Ecto neural progenitor cell (in vitro differentiated cells): ENCODE results near the gene ZNF445.
"Not testable (repeated sequence)": the region's sequence is repeated elsewhere in the genome, so short reads cannot be mapped to it uniquely, and the experiment has no call there.

Experiments used
- DNase-seq: peaks from one replicate; pipeline ENCODE4 v3.0.0-alpha.2; 2018; ENCODE audit warnings: low spot score

ZNF445 gene

GRCh38 chr3:44434834-44435510 lies 42.5 kb downstream of the ZNF445 start:
- no peak for DNase-seq

- DNase-seq = no peak
Observed at GRCh38 chr3:44430466-44430865, 47.0 kb downstream of the ZNF445 start.

GRCh38 chr3:44429459-44429858 lies 48.0 kb downstream of the ZNF445 start:
- DNase-seq = no peak

- no peak for DNase-seq
Observed at GRCh38 chr3:44428910-44429309, 48.6 kb downstream of the ZNF445 start.

- no peak for DNase-seq
Observed at GRCh38 chr3:44427683-44428082, 49.8 kb downstream of the ZNF445 start.

GRCh38 chr3:44424758-44425157 lies 52.7 kb downstream of the ZNF445 start:
- no peak for DNase-seq

- peak; percentile 27 for DNase-seq
Observed at GRCh38 chr3:44421280-44421679, 56.2 kb downstream of the ZNF445 start.

- no peak for DNase-seq
Observed at GRCh38 chr3:44420676-44421075, 56.8 kb downstream of the ZNF445 start.

GRCh38 chr3:44419923-44420650 lies 57.4 kb downstream of the ZNF445 start:
- peak; percentile 35 for DNase-seq

- DNase-seq = peak; percentile 54
Observed at GRCh38 chr3:44419116-44419922, 58.2 kb downstream of the ZNF445 start.

GRCh38 chr3:44418549-44418948 lies 58.9 kb downstream of the ZNF445 start:
- DNase-seq = peak; percentile 46

- DNase-seq = not testable (repeated sequence)
Observed at GRCh38 chr3:44418118-44418517, 59.4 kb downstream of the ZNF445 start.

- DNase-seq = peak; percentile 38
Observed at GRCh38 chr3:44416031-44417030, 61.1 kb downstream of the ZNF445 start.

- DNase-seq = no peak
Observed at GRCh38 chr3:44415421-44415820, 62.0 kb downstream of the ZNF445 start.

GRCh38 chr3:44414517-44415090 lies 62.9 kb downstream of the ZNF445 start:
- peak; percentile 40 for DNase-seq

- no peak for DNase-seq
Observed at GRCh38 chr3:44412365-44412764, 65.1 kb downstream of the ZNF445 start.

- DNase-seq = no peak
Observed at GRCh38 chr3:44411031-44411645, 66.3 kb downstream of the ZNF445 start.

GRCh38 chr3:44409640-44410410 lies 67.6 kb downstream of the ZNF445 start:
- DNase-seq = no peak

GRCh38 chr3:44402548-44402947 lies 74.9 kb downstream of the ZNF445 start:
- no peak for DNase-seq

GRCh38 chr3:44400771-44401170 lies 76.7 kb downstream of the ZNF445 start:
- no peak for DNase-seq
